ENCODE data around the gene HORMAD2. TPM values are rescaled to one million over a fixed set of nuclear protein-coding genes. Genes with fewer than 3 reads are reported as not detected.
"Not testable (repeated sequence)": the region's sequence is repeated elsewhere in the genome, so short reads cannot be mapped to it uniquely, and the experiment has no call there.

Gene HORMAD2
- total RNA-seq, 1 donor from 2014 or later, result not detected

- DNase-seq (no peak), ATAC-seq (ENCODE audit: poor library complexity) (no peak)
- intact Hi-C loops (cut with DNase I), result no loop called here
These were observed 117.1 kb downstream of the HORMAD2 start for GRCh38 chr22:30197389-30197788.

GRCh38 chr22:30198152-30198825, 118.0 kb downstream of the HORMAD2 start:
- intact Hi-C loops (cut with DNase I), result no loop called here
- DNase-seq (no peak), ATAC-seq (ENCODE audit: poor library complexity) (no peak)

DNA sequence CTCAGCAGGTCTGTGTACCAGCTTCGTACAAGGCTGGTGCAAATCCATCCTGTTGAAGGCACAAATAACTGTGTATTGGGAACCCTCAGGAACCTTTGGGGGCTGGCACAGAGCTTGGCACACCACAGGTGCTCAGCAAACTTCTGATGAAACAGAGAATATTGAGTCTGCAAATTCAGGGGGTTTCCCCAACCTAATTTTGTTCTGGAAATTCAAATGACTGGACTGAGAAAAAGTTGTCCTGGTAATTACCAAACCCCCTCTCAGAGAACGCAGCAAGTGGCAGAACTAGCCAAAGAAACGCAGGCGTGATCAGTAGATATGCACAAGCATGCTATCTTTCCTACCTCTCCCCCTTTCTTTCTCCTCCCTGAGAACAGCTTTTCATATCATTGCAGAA, 118.7 kb downstream of the HORMAD2 start:
- no peak for DNase-seq
- intact Hi-C loops (cut with DNase I), result no loop called here
- ATAC-seq (ENCODE audit: poor library complexity), result no peak

- intact Hi-C loops (cut with DNase I), result not testable (repeated sequence)
These were observed 120.6 kb downstream of the HORMAD2 start for GRCh38 chr22:30200905-30201304.

GRCh38 chr22:30201945-30202344, 121.7 kb downstream of the HORMAD2 start:
- DNase-seq (no peak), ATAC-seq (ENCODE audit: poor library complexity) (no peak)
- intact Hi-C loops (cut with DNase I), result no loop called here

More at GRCh38 chr22:30200905-30201304, 120.6 kb downstream of the HORMAD2 start:
- not testable (repeated sequence) for ATAC-seq (ENCODE audit: poor library complexity); DNase-seq

DNA sequence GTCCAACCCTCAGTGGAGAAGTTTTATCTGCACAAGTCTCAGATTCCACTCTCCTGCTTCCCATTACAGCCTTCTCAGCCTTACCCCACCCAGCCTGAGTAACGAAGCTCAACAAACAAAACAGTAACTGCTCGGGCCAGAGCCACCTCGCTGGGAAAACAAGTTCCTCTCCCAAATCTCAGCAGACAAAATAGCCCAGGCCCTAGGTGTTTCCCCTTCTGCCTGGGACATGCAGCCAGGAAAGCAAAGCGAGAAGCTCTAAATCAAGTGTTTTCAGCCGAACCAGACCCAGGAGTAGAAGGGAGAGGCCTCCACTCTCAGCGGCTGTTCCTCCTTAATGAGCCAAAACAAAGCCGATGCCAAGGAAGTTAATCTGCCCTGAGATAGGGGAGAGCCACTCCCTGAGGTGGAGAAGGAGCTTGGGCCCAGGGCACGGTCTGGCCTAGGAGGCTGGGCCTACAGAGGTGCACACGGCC, 122.3 kb downstream of the HORMAD2 start:
- DNase-seq, result no peak
- peak; percentile 64 for ATAC-seq (ENCODE audit: poor library complexity)

DNA sequence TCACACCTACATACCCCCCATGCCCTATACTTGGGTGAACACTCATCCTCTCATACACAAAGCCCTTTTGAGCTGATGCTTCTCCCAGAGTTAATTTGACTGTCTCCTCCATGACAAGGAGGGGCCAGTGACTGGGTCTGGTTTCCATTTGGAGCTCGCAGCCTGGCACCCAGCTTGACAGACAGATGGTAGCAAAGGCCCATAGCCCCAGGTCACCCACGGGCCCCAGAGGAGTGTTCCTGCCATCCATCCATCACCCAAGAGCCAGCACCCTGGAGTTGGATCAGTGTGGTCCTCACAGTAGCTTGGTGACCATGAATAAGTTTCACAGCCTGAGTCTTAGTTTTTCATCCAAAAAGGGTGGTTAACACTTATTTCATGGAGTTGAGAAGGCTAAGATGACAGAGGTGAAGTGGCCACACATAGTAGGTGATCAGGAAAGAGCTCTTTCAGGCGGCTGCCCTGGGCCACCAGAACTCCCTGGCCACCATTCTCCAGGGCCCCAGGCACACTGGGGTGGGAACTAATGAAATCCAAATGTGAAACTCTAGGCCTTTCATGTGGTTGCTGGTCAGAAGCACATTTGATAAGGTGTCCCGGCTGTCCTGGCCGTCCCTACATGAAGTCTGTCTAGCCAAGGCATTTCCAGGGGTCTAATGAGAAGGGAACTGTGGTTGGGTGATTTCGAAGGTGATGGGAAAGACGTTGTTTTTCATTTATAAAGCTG, 123.9 kb downstream of the HORMAD2 start:
- DNase-seq (no peak), ATAC-seq (ENCODE audit: poor library complexity) (no peak)
- intact Hi-C loops (cut with DNase I), result no loop called here

More for the DNA sequence above, 122.3 kb downstream of the HORMAD2 start:
- intact Hi-C loops (cut with DNase I), result no loop called here

DNA sequence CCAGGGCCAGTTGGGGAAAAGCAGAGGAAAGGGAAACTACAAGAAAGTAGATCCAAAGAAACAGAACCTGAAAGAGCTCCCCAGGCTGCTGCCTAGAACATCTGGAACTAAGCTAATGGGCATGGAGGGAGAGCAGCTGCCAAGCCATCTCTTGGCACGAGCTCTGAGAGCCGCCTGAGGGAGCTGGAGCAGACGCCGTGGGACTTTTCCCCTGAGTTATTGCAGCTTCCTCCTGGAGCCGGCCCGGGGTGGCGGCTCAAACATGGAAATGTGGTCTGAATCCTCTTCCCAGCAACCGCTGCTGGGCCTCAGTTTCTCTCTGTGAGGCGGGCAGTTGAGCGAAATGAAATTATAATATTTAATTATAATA, 124.5 kb downstream of the HORMAD2 start:
- ATAC-seq (ENCODE audit: poor library complexity), result no peak
- DNase-seq, result no peak
- intact Hi-C loops (cut with DNase I), result no loop called here

GRCh38 chr22:30205281-30206115, 125.2 kb downstream of the HORMAD2 start:
- peak; percentile 58 for ATAC-seq (ENCODE audit: poor library complexity)
- intact Hi-C loops (cut with DNase I), result no loop called here

DNA sequence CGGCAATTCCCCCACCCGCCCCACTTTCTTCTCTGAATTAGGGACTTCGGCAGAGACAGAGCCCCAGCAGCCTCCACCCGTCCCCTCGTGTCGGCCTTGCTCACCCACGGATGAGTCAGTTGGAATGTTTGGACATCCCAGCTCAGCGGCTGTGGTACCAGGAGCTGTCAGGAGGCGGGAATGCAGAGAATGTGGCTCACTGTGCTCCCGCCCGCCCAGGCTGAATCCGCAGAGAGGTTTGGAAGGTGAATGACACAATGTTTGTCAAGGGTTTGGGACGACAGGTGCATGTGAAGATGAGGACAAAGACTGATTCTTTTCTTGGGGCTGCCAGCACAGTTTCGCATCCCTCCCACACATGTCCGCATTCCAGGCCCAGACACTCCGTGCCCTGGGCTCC, 126.7 kb downstream of the HORMAD2 start:
- no peak for ATAC-seq (ENCODE audit: poor library complexity)
- intact Hi-C loops (cut with DNase I), result no loop called here
- DNase-seq, result no peak

More at GRCh38 chr22:30205281-30206115, 125.2 kb downstream of the HORMAD2 start:
- DNase-seq, result peak; percentile 69

- intact Hi-C loops (cut with DNase I), result no loop called here
- DNase-seq (peak; percentile 82), ATAC-seq (ENCODE audit: poor library complexity) (peak; percentile 81)
These were observed 128.7 kb downstream of the HORMAD2 start for GRCh38 chr22:30208631-30209603.

GRCh38 chr22:30209642-30210041, 129.4 kb downstream of the HORMAD2 start:
- ATAC-seq (ENCODE audit: poor library complexity) (no peak), DNase-seq (no peak)
- intact Hi-C loops (cut with DNase I), result no loop called here

GRCh38 chr22:30210235-30210909, 130.1 kb downstream of the HORMAD2 start:
- DNase-seq (no peak), ATAC-seq (ENCODE audit: poor library complexity) (no peak)
- intact Hi-C loops (cut with DNase I), result no loop called here

DNA sequence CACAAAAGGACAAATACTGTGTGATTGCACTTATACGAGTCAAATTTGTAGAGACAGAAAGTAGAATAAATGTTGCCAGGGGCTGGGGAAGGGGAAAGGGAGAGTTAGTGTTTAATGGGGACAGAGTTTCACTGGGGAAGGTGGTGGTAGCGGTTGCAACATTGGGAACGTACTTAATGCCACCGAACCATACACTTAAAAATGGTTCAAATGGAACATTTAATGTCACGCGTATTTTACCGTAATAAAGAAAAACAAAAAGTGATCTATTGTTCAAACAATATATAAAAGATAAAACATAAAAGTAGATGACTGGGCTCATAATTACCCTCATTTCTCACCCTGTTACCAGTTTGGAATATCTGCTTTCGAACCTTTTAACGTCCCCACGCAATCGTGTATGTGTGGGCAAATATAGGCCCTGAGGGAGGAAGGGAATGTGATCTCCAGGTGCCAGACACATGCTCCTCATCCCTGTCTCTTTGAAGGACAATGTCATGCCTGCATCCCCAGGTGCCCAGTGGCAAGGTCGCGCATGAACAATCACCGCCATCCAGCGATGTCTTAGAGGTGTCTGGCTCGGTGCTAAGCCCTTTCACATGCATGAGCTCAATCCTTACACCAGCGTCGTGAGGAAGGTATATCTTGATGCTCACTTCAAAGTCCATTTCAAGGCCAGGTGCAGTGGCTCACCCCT, 131.0 kb downstream of the HORMAD2 start:
- intact Hi-C loops (cut with DNase I), result no loop called here
- no peak for DNase-seq
- no peak for ATAC-seq (ENCODE audit: poor library complexity)

DNA sequence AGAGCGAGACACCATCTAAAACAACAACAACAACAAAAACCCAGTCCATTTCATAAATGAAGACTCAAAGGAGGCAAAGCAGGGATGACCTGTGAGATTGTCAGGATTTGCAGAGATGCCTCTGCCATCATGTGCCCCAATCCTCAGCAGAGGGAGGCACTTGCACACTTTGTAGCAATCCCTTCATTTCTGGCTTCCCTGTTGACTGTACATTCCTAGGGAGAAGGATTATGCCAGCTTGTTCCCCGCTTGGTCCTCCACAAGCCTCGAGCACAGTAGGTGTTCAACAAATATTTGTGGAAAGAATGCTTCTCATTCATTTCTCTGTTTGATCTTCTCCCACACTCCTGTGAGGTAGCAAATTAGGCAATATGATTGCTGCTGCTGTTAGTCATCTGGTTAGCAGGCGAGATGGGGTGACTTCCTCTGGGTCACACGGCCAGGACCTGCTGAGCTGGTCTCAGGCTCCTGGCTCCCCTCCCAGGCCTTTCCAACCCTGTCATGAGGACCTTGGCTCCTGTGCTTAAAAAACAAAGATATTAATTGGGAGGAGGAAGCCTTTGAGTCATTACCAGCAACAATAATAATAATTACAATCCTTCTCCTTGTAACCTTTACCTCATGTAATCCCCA, 132.2 kb downstream of the HORMAD2 start:
- ATAC-seq (ENCODE audit: poor library complexity) (peak; percentile 64), DNase-seq (peak; percentile 67)
- intact Hi-C loops (cut with DNase I), result no loop called here

GRCh38 chr22:30212996-30213441, 132.8 kb downstream of the HORMAD2 start:
- no peak for ATAC-seq (ENCODE audit: poor library complexity)
- intact Hi-C loops (cut with DNase I), result no loop called here
- no peak for DNase-seq
